HEK293 (cell line): ENCODE measurements around the gene RWDD1.

Experiments
- PRDM1 ChIP-seq: fragments of 450-650 bp; formaldehyde crosslinking; IDR thresholded peaks from 2 replicates; pipeline ENCODE4; 2016; ENCODE audit warnings: missing biosample characterization, missing genetic modification characterization
- SP3 ChIP-seq: fragments of 450-650 bp; formaldehyde crosslinking; IDR thresholded peaks from 2 replicates; pipeline ENCODE4 v1.5.1; 2016; ENCODE audit warnings: missing biosample characterization, missing genetic modification characterization
- YY1 ChIP-seq: fragments of 450-650 bp; formaldehyde crosslinking; IDR thresholded peaks from 2 replicates; pipeline ENCODE4 v1.5.1; 2018; ENCODE audit warnings: missing biosample characterization, missing genetic modification characterization
- ZNF302 ChIP-seq: fragments of 450-650 bp; formaldehyde crosslinking; IDR thresholded peaks from 2 replicates; pipeline ENCODE4 v1.5.1; 2016; ENCODE audit warnings: missing biosample characterization, missing genetic modification characterization, low read depth
- ZNF394 ChIP-seq: fragments of 450-650 bp; formaldehyde crosslinking; IDR thresholded peaks from 2 replicates; pipeline ENCODE4 v1.5.1; 2016; ENCODE audit warnings: missing biosample characterization, missing genetic modification characterization, mild to moderate bottlenecking, moderate library complexity, borderline replicate concordance
- ZNF510 ChIP-seq: fragments of 450-650 bp; formaldehyde crosslinking; IDR thresholded peaks from 2 replicates; pipeline ENCODE4 v1.5.1; 2018; ENCODE audit warnings: mild to moderate bottlenecking, missing genetic modification characterization, missing biosample characterization; ENCODE audit not compliant: insufficient replicate concordance
- TF ChIP-seq, protein P1 (sequence below): fragments of 450-650 bp; formaldehyde crosslinking; IDR thresholded peaks from 2 replicates; pipeline ENCODE4 v1.5.1; 2016; ENCODE audit warnings: missing biosample characterization, missing genetic modification characterization
- TF ChIP-seq, protein P2 (sequence below): fragments of 450-650 bp; formaldehyde crosslinking; IDR thresholded peaks from 2 replicates; pipeline ENCODE4 v1.5.1; 2017; ENCODE audit warnings: missing biosample characterization, missing genetic modification characterization
- TF ChIP-seq, protein P3 (sequence below): fragments of 450-650 bp; formaldehyde crosslinking; IDR thresholded peaks from 2 replicates; pipeline ENCODE4; 2016; ENCODE audit warnings: missing biosample characterization, missing genetic modification characterization
- TF ChIP-seq, protein P4 (sequence below): fragments of 450-650 bp; formaldehyde crosslinking; IDR thresholded peaks from 2 replicates; pipeline ENCODE4 v1.5.1; 2016; ENCODE audit warnings: missing biosample characterization, missing genetic modification characterization, borderline replicate concordance
- TF ChIP-seq, protein P5 (sequence below): fragments of 450-650 bp; formaldehyde crosslinking; IDR thresholded peaks from 2 replicates; pipeline ENCODE4 v1.5.1; 2016; ENCODE audit warnings: missing biosample characterization, missing genetic modification characterization, low read depth

DNA sequence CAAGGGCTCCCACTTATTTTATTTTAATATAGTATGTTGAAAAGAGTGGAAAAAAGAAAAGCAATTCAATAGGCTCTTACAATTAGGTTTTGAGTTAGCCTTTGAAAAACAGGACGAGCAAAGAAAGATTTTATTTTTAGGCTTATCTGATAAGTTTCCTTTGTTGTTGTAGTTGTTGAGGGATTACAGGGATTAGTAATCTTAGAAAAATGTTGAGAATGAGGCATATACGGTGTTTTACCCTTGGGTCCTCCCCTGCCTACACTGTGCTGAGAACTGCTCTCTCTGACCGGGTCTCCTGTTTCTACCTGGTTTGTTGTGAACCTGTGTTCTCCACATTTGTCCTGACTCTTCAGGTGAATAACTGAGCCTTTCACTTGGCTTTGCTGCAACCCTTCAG, 42.5 kb upstream of the RWDD1 start:
- TF ChIP-seq, protein P1, sequence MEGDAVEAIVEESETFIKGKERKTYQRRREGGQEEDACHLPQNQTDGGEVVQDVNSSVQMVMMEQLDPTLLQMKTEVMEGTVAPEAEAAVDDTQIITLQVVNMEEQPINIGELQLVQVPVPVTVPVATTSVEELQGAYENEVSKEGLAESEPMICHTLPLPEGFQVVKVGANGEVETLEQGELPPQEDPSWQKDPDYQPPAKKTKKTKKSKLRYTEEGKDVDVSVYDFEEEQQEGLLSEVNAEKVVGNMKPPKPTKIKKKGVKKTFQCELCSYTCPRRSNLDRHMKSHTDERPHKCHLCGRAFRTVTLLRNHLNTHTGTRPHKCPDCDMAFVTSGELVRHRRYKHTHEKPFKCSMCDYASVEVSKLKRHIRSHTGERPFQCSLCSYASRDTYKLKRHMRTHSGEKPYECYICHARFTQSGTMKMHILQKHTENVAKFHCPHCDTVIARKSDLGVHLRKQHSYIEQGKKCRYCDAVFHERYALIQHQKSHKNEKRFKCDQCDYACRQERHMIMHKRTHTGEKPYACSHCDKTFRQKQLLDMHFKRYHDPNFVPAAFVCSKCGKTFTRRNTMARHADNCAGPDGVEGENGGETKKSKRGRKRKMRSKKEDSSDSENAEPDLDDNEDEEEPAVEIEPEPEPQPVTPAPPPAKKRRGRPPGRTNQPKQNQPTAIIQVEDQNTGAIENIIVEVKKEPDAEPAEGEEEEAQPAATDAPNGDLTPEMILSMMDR (tag by site-specific recombination) = no peak
- TF ChIP-seq YY1 (tag by site-specific recombination) (no peak), PRDM1 (tag by site-specific recombination) (no peak), ZNF394 (tag by site-specific recombination) (no peak), ZNF302 (no peak), ZNF510 (tag by site-specific recombination) (no peak), SP3 (tag by site-specific recombination) (no peak)
- TF ChIP-seq, protein P2, sequence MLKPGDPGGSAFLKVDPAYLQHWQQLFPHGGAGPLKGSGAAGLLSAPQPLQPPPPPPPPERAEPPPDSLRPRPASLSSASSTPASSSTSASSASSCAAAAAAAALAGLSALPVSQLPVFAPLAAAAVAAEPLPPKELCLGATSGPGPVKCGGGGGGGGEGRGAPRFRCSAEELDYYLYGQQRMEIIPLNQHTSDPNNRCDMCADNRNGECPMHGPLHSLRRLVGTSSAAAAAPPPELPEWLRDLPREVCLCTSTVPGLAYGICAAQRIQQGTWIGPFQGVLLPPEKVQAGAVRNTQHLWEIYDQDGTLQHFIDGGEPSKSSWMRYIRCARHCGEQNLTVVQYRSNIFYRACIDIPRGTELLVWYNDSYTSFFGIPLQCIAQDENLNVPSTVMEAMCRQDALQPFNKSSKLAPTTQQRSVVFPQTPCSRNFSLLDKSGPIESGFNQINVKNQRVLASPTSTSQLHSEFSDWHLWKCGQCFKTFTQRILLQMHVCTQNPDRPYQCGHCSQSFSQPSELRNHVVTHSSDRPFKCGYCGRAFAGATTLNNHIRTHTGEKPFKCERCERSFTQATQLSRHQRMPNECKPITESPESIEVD (tag by site-specific recombination) = no peak
- TF ChIP-seq, protein P3, sequence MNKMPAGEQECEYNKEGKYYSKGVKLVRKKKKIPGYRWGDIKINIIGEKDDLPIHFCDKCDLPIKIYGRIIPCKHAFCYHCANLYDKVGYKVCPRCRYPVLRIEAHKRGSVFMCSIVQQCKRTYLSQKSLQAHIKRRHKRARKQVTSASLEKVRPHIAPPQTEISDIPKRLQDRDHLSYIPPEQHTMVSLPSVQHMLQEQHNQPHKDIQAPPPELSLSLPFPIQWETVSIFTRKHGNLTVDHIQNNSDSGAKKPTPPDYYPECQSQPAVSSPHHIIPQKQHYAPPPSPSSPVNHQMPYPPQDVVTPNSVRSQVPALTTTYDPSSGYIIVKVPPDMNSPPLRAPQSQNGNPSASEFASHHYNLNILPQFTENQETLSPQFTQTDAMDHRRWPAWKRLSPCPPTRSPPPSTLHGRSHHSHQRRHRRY = no peak
- TF ChIP-seq, protein P4, sequence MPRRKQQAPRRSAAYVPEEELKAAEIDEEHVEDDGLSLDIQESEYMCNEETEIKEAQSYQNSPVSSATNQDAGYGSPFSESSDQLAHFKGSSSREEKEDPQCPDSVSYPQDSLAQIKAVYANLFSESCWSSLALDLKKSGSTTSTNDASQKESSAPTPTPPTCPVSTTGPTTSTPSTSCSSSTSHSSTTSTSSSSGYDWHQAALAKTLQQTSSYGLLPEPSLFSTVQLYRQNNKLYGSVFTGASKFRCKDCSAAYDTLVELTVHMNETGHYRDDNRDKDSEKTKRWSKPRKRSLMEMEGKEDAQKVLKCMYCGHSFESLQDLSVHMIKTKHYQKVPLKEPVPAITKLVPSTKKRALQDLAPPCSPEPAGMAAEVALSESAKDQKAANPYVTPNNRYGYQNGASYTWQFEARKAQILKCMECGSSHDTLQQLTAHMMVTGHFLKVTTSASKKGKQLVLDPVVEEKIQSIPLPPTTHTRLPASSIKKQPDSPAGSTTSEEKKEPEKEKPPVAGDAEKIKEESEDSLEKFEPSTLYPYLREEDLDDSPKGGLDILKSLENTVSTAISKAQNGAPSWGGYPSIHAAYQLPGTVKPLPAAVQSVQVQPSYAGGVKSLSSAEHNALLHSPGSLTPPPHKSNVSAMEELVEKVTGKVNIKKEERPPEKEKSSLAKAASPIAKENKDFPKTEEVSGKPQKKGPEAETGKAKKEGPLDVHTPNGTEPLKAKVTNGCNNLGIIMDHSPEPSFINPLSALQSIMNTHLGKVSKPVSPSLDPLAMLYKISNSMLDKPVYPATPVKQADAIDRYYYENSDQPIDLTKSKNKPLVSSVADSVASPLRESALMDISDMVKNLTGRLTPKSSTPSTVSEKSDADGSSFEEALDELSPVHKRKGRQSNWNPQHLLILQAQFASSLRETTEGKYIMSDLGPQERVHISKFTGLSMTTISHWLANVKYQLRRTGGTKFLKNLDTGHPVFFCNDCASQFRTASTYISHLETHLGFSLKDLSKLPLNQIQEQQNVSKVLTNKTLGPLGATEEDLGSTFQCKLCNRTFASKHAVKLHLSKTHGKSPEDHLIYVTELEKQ = no peak
- TF ChIP-seq, protein P5, sequence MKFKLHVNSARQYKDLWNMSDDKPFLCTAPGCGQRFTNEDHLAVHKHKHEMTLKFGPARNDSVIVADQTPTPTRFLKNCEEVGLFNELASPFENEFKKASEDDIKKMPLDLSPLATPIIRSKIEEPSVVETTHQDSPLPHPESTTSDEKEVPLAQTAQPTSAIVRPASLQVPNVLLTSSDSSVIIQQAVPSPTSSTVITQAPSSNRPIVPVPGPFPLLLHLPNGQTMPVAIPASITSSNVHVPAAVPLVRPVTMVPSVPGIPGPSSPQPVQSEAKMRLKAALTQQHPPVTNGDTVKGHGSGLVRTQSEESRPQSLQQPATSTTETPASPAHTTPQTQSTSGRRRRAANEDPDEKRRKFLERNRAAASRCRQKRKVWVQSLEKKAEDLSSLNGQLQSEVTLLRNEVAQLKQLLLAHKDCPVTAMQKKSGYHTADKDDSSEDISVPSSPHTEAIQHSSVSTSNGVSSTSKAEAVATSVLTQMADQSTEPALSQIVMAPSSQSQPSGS (tag by site-specific recombination) = no peak
